NCI-H510A (cell line): ENCODE results near the gene GRM1.

Experiments used
- DNase-seq: peaks from one replicate; lab custom pipeline; 2025; lab: John Stamatoyannopoulos, UW

GRM1 gene

GRCh38 chr6:146273490-146273889 lies 244.6 kb downstream of the GRM1 start:
- DNase-seq = no peak

- DNase-seq = no peak
These were observed 248.3 kb downstream of the GRM1 start for GRCh38 chr6:146277142-146277541.

- no peak for DNase-seq
These were observed 252.9 kb downstream of the GRM1 start for GRCh38 chr6:146281651-146282362.

- no peak for DNase-seq
These were observed 254.0 kb downstream of the GRM1 start for GRCh38 chr6:146282837-146283236.

GRCh38 chr6:146284311-146284710 lies 255.4 kb downstream of the GRM1 start:
- no peak for DNase-seq

GRCh38 chr6:146286961-146287360 lies 258.1 kb downstream of the GRM1 start:
- no peak for DNase-seq

- no peak for DNase-seq
These were observed 259.0 kb downstream of the GRM1 start for GRCh38 chr6:146287691-146288369.

GRCh38 chr6:146289816-146290588 lies 261.1 kb downstream of the GRM1 start:
- DNase-seq = no peak

GRCh38 chr6:146290589-146290901 lies 261.7 kb downstream of the GRM1 start:
- DNase-seq = no peak

- no peak for DNase-seq
These were observed 263.6 kb downstream of the GRM1 start for GRCh38 chr6:146292506-146292905.

GRCh38 chr6:146295695-146296094 lies 266.8 kb downstream of the GRM1 start:
- DNase-seq = no peak

- no peak for DNase-seq
These were observed 269.0 kb downstream of the GRM1 start for GRCh38 chr6:146297815-146298214.

GRCh38 chr6:146300521-146300920 lies 271.7 kb downstream of the GRM1 start:
- DNase-seq = no peak

GRCh38 chr6:146301764-146302163 lies 272.9 kb downstream of the GRM1 start:
- no peak for DNase-seq

- no peak for DNase-seq
These were observed 274.1 kb downstream of the GRM1 start for GRCh38 chr6:146302994-146303393.

- no peak for DNase-seq
These were observed 275.3 kb downstream of the GRM1 start for GRCh38 chr6:146304181-146304580.

- no peak for DNase-seq
These were observed 276.2 kb downstream of the GRM1 start for GRCh38 chr6:146305092-146305491.

- no peak for DNase-seq
These were observed 277.1 kb downstream of the GRM1 start for GRCh38 chr6:146305951-146306350.

GRCh38 chr6:146310628-146311027 lies 281.8 kb downstream of the GRM1 start:
- DNase-seq = no peak

GRCh38 chr6:146311079-146311478 lies 282.2 kb downstream of the GRM1 start:
- DNase-seq = no peak

GRCh38 chr6:146312608-146313007 lies 283.7 kb downstream of the GRM1 start:
- no peak for DNase-seq

- no peak for DNase-seq
These were observed 286.7 kb downstream of the GRM1 start for GRCh38 chr6:146315381-146316174.

GRCh38 chr6:146316175-146316495 lies 287.3 kb downstream of the GRM1 start:
- no peak for DNase-seq
